Astrocyte of the spinal cord (primary cell): ENCODE measurements around the gene DIAPH1.

Experiments
- DNase-seq: peaks from one replicate; pipeline ENCODE4 v3.0.0; 2011; ENCODE audit warnings: low read depth, low spot score
- H3K4me3 ChIP-seq: 2 replicates; pipeline ENCODE4 v1.5.1; 2011; ENCODE audit warnings: low read depth, mild to moderate bottlenecking, low read length, moderate library complexity
- CTCF ChIP-seq: IDR thresholded peaks from 2 replicates; pipeline ENCODE4 v1.5.1; 2012; ENCODE audit warnings: low read depth, mild to moderate bottlenecking, low read length, inconsistent platforms
- in situ Hi-C: cut with HindIII; loops from 2 replicates; pipeline ENCODE4 v1.10.0; 2017; ENCODE audit warnings: low sequenced_read_pairs

DIAPH1 gene

GRCh38 chr5:141534492-141535213, 84.1 kb downstream of the DIAPH1 start:
- H3K4me3 ChIP-seq, result no peak overlapping the region
- in situ Hi-C loops, result no loop called here
- no peak for DNase-seq
- TF ChIP-seq CTCF, result no peak

- in situ Hi-C loops, result no loop called here
- TF ChIP-seq CTCF, result no peak
- no peak for DNase-seq
- H3K4me3 ChIP-seq, result no peak overlapping the region
Observed at GRCh38 chr5:141533897-141534296, 84.9 kb downstream of the DIAPH1 start.

- in situ Hi-C loops, result no loop called here
- no peak for DNase-seq
- no peak overlapping the region for H3K4me3 ChIP-seq
- TF ChIP-seq CTCF, result no peak
Observed at GRCh38 chr5:141532726-141533125, 86.1 kb downstream of the DIAPH1 start.

GRCh38 chr5:141529873-141530272, 88.9 kb downstream of the DIAPH1 start:
- DNase-seq, result no peak
- no peak for TF ChIP-seq CTCF
- no peak overlapping the region for H3K4me3 ChIP-seq
- in situ Hi-C loops, result no loop called here

GRCh38 chr5:141529002-141529401, 89.8 kb downstream of the DIAPH1 start:
- TF ChIP-seq CTCF, result no peak
- DNase-seq, result peak; percentile 74
- in situ Hi-C loops, result no loop called here
- H3K4me3 ChIP-seq, result no peak overlapping the region

GRCh38 chr5:141528291-141528984, 90.4 kb downstream of the DIAPH1 start:
- in situ Hi-C loops, result no loop called here
- H3K4me3 ChIP-seq, result no peak overlapping the region
- TF ChIP-seq CTCF, result no peak
- no peak for DNase-seq
